ENCODE results near the gene BFSP1. TPM values are rescaled to one million over a fixed set of nuclear protein-coding genes. Genes with fewer than 3 reads are reported as not detected.

BFSP1 gene
- total and polyA plus RNA-seq, 2 donors (not counting 3 experiments of a cell fraction or from before 2014, with no cell fraction given), result 3.1 to 5.2 TPM

DNA sequence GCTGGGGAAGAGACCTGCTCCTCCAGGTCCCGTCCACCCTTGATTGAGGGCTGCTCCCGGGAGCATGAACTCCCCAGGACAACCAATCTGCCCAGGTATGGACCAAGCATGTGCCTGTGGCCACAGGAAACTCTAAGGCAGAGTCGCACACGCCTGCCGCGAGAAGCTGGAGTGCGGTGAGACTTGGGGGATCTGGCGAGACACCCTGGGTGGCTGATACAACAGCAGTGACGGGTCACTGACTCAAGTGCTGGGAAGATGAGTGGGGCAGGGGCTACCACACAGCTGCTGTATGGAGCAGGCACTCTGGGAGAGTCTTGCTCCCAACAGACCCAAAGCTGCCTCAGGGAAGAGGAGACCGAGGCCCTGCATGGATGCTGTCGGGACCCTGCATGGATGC, 40.1 kb downstream of the BFSP1 start:
- H3K27me3 ChIP-seq (ENCODE audit: control insufficient read depth in 2 of 2, insufficient read depth in 2 of 2, low read length in 2 of 2), result peaks cover 4 to 5% of the 10 kb centered on the region in 2 experiments
- H3K9ac ChIP-seq (replicated peaks; ENCODE audit: extremely low read depth, insufficient read depth, low read length), result no peak overlapping the region
- H3K9me1 ChIP-seq (replicated peaks; ENCODE audit: control insufficient read depth, extremely low read depth, insufficient read depth, low read length), result no peaks in the 10 kb centered on the region
- no peaks in the 10 kb centered on the region for H3K4me1 ChIP-seq (ENCODE audit: control insufficient read depth, extremely low read depth, insufficient read depth, low read length)
- TF ChIP-seq GATA2 (IDR thresholded peaks at IDR 0.05; ENCODE audit: insufficient read depth, insufficient read length, low read depth, low read length) (no peak), POLR2AphosphoS5 (IDR thresholded peaks at IDR 0.05; ENCODE audit: insufficient read depth, low read depth, low read length) (no peak), POLR2A (IDR thresholded peaks at IDR 0.05; ENCODE audit: low read depth, low read length) (no peak), MYC (IDR thresholded peaks at IDR 0.05; ENCODE audit: low read depth, low read length) (no peak), EZH2 (IDR thresholded peaks at IDR 0.05; ENCODE audit: borderline replicate concordance, low read depth, low read length, severe bottlenecking) (no peak), JUN (IDR thresholded peaks at IDR 0.05; ENCODE audit: borderline replicate concordance, insufficient read depth, insufficient read length, low read depth) (no peak), FOS (IDR thresholded peaks at IDR 0.05; ENCODE audit: borderline replicate concordance, insufficient read depth, low read length) (no peak)
- TF ChIP-seq, protein P1, sequence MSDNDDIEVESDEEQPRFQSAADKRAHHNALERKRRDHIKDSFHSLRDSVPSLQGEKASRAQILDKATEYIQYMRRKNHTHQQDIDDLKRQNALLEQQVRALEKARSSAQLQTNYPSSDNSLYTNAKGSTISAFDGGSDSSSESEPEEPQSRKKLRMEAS (IDR thresholded peaks at IDR 0.05; ENCODE audit: insufficient read depth, insufficient read length), result no peak
- TF ChIP-seq, protein P2, sequence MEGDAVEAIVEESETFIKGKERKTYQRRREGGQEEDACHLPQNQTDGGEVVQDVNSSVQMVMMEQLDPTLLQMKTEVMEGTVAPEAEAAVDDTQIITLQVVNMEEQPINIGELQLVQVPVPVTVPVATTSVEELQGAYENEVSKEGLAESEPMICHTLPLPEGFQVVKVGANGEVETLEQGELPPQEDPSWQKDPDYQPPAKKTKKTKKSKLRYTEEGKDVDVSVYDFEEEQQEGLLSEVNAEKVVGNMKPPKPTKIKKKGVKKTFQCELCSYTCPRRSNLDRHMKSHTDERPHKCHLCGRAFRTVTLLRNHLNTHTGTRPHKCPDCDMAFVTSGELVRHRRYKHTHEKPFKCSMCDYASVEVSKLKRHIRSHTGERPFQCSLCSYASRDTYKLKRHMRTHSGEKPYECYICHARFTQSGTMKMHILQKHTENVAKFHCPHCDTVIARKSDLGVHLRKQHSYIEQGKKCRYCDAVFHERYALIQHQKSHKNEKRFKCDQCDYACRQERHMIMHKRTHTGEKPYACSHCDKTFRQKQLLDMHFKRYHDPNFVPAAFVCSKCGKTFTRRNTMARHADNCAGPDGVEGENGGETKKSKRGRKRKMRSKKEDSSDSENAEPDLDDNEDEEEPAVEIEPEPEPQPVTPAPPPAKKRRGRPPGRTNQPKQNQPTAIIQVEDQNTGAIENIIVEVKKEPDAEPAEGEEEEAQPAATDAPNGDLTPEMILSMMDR (IDR thresholded peaks at IDR 0.05; ENCODE audit: extremely low read depth in 1 of 2, insufficient read depth in 1 of 2, low read depth in 1 of 2, low read length in 2 of 2), result no peak
- ChIA-PET POLR2A (no interaction called here), CTCF (interaction anchor here (1.6 kb wide), 1 partner anchor 59 kb away, joined by 3 read pairs; no protein-coding TSS in a partner anchor)
- H3K9me3 ChIP-seq (replicated peaks; ENCODE audit: control insufficient read depth, insufficient read depth, low read length), result no peaks in the 10 kb centered on the region
- no peak overlapping the region for H3K27ac ChIP-seq (ENCODE audit: insufficient read depth, low read depth, low read length)
- H4K20me1 ChIP-seq (replicated peaks; ENCODE audit: control insufficient read depth, extremely low read depth, insufficient read depth, low read length), result no peaks in the 10 kb centered on the region
- H3K79me2 ChIP-seq (ENCODE audit: control insufficient read depth, insufficient read depth, low read length), result no peaks in the 10 kb centered on the region
- intact Hi-C loops (cut with micrococcal nuclease), result no loop called here
- no TSS peak for BruUV-seq (replicated peaks)
- DNase-seq (ENCODE audit: low read depth, low spot score) (no peak), FAIRE-seq (no peak)
- no peak overlapping the region for H3K4me2 ChIP-seq (ENCODE audit: insufficient read depth, low read length)
- H2AFZ ChIP-seq (ENCODE audit: low read depth, low read length), result no peak overlapping the region
- H3K36me3 ChIP-seq (ENCODE audit: control insufficient read depth in 2 of 2, extremely low read depth in 1 of 2, insufficient read depth in 2 of 2, low read length in 2 of 2), result no peaks in the 10 kb centered on the region
- H3K4me3 ChIP-seq (replicated peaks in 1 of 3; ENCODE audit: insufficient read depth in 1 of 3, low read depth in 1 of 3, low read length in 3 of 3), result no peak overlapping the region
- dilution Hi-C loops (cut with MboI; ENCODE audit: extremely low pct_ligation_motif_present, low sequenced_read_pairs), result no loop called here

Data from endothelial cell of umbilical vein (primary cell).